HG02571 (cell line): Measurements from ENCODE around the gene NOP10.
"Not testable (repeated sequence)": the region's sequence is repeated elsewhere in the genome, so short reads cannot be mapped to it uniquely, and the experiment has no call there.

Experiments
- ATAC-seq: cut with Tn5 transposase; IDR thresholded peaks from one replicate; pipeline ENCODE4 v1.9.1; 2021; ENCODE audit warnings: mild to moderate bottlenecking, moderate library complexity; ENCODE audit not compliant: unreplicated experiment

NOP10 gene

GRCh38 chr15:34359416-34359815, 16.5 kb upstream of the NOP10 start:
- ATAC-seq: no peak

- ATAC-seq: no peak
These were observed 16.0 kb upstream of the NOP10 start for GRCh38 chr15:34358948-34359347.

DNA sequence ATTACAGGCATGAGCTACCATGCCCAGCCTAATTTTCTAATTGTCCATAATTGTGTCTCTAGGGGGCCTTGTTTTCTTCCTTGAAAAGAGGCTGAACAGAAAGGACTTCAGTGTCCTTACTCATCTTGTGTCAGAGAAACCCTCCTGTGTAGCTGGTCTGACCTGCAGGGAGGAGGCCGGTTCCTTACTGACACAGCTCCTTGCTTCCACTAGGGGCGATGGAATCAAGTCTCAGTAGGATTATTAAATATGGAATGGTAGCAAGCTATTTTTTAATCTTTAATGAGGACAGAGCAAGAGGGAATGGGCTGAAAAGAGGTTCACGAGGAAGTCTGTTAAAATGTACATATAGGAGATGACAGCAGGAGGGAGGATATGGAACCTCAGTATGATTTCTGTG, 15.4 kb upstream of the NOP10 start:
- ATAC-seq: no peak

DNA sequence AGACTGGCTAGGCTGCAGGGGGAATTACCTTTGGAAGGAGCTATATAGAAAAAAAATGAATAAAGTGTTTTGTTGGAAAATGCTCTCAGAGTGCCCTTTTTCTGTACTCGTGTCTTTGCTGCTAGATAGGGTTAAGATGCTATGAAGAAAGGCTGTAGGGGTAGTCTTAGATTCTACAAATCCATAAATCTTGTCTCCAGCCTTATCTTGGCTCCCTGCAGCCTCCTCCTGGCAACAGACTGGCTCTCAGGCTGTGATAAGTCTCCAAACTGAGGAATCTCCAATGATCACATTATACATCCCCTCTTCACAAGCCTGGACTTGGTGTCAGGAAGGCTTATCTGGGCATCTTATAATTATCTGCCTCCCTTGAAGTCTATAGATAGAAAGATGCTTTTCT, 14.7 kb upstream of the NOP10 start:
- no peak for ATAC-seq

GRCh38 chr15:34355241-34355640, 12.3 kb upstream of the NOP10 start:
- ATAC-seq: no peak

DNA sequence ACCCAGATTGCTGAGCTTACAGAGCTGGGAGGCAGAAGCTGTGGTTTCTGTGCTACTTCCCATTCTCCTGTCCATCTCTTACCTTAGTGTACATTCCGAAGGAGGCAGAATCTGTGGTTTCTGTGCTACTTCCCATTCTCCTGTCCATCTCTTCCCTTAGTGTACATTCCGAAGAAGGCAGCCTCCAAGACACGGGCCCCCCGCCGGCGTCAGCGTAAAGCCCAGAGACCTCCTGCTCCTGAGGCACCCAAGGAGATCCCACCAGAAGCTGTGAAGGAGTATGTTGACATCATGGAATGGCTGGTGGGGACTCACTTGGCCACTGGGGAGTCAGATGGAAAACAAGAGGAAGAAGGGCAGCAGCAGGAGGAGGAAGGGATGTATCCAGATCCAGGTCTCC, 11.3 kb upstream of the NOP10 start:
- no peak for ATAC-seq

- no peak for ATAC-seq
These were observed 10.7 kb upstream of the NOP10 start for GRCh38 chr15:34353627-34354026.

DNA sequence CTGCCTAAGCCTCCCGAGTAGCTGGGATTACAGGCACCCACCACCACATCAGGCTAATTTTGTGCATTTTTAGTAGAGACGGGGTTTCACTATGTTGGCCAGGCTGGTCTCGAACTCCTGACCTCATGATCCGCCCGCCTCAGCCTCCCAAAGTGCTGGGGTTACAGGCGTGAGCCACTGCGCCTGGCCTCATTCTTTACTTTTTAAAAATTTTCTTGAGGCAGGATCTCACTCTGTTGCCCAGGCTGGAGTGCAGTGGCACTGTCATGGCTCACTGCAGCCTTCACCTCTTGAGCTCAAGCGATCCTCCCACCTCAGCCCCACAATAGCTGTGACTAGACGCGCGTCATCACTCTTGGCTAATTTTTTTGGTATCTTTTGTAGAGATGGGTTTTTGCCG, 10.1 kb upstream of the NOP10 start:
- ATAC-seq: not testable (repeated sequence)

DNA sequence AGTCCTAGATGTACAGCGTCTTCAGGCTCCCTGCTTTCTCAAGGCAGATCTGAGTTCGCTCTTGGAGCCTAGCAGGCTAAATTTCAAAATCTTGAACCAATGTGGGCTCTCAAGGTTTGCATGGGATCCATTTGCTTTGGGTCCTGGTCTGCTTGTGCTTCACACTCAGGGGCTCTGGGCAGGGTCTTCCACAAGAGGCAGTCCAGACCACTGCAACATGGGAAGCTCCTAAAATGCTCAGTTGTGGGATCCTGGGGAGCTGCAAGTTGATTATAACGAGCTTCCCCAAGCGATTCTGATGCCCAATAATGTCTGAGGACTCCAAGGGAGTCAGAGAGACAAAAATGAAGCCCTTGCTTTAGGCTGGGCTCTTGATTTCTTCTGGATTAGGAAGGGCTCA, 6.8 kb upstream of the NOP10 start:
- no peak for ATAC-seq

GRCh38 chr15:34348735-34349300, 5.9 kb upstream of the NOP10 start:
- ATAC-seq: no peak

GRCh38 chr15:34347951-34348638, 5.2 kb upstream of the NOP10 start:
- ATAC-seq: no peak

- not testable (repeated sequence) for ATAC-seq
These were observed 661 bp downstream of the NOP10 start for GRCh38 chr15:34342213-34342736.

DNA sequence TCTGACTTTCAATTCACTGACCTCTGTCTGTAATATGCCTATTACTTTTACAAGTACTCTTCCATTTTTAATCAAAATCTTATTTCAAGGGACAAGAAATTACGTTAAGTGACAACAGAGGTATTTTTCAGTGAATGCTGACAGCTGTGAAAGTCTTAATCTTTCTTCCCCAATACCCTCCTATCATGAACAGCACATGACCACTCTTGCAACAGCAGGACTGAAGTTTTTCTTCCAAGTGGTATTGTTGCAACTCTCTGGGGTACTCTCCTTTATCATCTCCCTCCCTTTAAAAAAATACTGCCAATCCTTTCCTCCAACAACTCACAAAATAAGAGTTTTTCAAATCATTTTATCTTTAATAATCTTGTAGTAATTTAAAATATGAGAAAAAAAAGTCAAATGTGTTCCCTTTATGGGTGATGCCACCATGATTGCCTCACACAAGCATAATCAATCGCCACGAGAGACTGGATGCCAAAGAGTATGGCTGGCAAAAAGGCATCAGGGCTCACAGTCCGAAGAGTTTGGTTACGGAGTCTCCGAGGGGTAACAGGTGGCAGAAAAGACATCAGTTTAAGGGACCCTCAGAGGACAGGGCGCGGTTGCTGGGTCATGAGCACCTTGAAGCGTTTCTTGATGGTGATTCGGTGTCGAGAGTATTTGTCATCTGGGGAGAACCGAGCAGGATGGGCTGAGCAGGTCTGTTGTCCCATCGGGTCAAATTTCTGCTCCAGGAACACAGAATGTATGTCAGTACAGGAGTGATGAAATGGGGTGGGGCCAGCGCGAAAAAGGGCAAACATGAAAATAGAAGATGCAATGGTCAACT, 1.3 kb downstream of the NOP10 start:
- ATAC-seq: no peak

DNA sequence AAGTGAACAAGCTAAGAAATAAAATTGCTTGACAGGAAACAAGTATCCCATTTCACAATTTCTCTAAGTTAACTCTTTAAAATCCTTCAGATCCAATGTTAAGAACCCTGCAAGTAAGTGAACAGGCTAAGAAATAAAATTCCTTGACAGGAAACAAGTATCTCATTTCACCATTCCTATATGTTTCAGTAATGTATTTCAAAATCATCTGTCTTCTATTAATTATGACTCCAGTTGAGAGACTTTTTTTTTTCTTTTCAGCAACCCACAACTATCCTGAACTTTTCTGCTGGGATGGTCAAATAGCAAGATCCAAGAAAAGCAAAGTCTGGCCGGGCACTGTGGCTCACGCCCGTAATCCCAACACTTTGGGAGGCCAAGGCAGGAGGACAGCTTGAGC, 3.0 kb downstream of the NOP10 start:
- no peak for ATAC-seq

GRCh38 chr15:34338347-34338746, 4.6 kb downstream of the NOP10 start:
- no peak for ATAC-seq

- peak; percentile 67 for ATAC-seq
These were observed 5.2 kb downstream of the NOP10 start, which contains the start of gene SLC12A6 for GRCh38 chr15:34337557-34338306. Gene SLC12A6, minus strand, starts transcription at chr15:34337781. Its CDS starts 1,101 bp downstream, at chr15:34336680.

GRCh38 chr15:34336991-34337556, 5.9 kb downstream of the NOP10 start:
- peak; percentile 3 for ATAC-seq

GRCh38 chr15:34336231-34336990, 6.5 kb downstream of the NOP10 start:
- no peak for ATAC-seq

DNA sequence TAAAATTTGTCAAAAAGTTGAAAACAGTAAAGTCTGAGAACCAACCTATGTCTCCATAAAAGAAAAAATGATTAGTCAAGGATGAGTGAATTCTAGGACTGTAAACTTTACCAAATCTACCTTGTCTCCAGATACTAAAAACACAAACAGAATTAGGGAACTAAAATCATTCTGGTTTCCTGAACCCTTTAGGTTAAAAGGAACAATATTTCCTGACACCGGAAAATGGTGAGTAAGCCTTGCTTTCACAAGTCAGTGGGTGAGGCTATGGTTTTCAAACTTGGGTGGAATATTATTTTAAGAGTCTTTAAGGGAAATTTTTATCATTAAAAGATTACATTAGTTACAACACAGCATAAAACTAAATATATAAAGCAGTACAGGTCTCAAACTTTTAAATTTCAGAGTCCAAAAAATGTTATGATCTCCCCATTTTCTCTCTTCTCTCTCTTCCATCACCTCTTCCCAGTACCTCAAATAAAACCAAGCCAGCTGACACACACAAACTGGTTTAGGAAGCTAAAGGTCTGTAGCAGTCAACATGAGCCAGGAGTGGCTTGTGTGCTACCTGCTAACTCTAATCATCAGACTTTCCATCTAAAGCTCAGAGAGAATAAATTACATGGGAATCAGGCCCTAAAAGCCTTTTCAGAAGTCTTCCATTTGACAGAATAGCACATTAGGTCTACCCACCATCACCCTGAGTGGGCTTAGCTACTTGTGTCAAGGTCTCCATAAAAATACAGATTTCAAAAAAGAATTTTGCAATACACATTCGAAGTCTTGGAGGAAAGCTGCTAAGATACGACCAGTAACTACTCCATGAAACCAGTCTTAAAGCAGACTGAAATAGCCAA, 7.5 kb downstream of the NOP10 start:
- ATAC-seq: no peak
